Epidermal melanocyte (primary cell): ENCODE data around the gene P3H3.
A peak's percentile ranks its signal among the peaks of the same experiment; 100 is the strongest.
"Not testable (repeated sequence)": the region's sequence is repeated elsewhere in the genome, so short reads cannot be mapped to it uniquely, and the experiment has no call there.

Experiments used
- DNase-seq: peaks from one replicate; pipeline ENCODE4 v3.0.0; 2011; ENCODE audit warnings: low spot score; ENCODE audit not compliant: insufficient read length

P3H3 gene

GRCh38 chr12:6843118-6843902 lies 15.1 kb downstream of the P3H3 start:
- no peak for DNase-seq

- DNase-seq: no peak
Observed at GRCh38 chr12:6845395-6845794, 17.2 kb downstream of the P3H3 start.

- DNase-seq: no peak
Observed at GRCh38 chr12:6846316-6846869, 18.2 kb downstream of the P3H3 start.

- DNase-seq: no peak
Observed at GRCh38 chr12:6847676-6848075, 19.5 kb downstream of the P3H3 start.

- no peak for DNase-seq
Observed at GRCh38 chr12:6849427-6849826, 21.2 kb downstream of the P3H3 start.

GRCh38 chr12:6849976-6850560 lies 21.9 kb downstream of the P3H3 start:
- DNase-seq: no peak

GRCh38 chr12:6850796-6851152 lies 22.6 kb downstream of the P3H3 start:
- no peak for DNase-seq

- peak; percentile 100 for DNase-seq
Observed at GRCh38 chr12:6851153-6851920, 23.1 kb downstream of the P3H3 start, which contains the start of gene CDCA3. TSS of gene CDCA3 (minus strand) at chr12:6851286. CDS start at chr12:6850952, 334 bp downstream.

GRCh38 chr12:6851921-6852650 lies 23.9 kb downstream of the P3H3 start, which contains the start of gene USP5:
TSS of gene USP5 (plus strand) at chr12:6852150. CDS start at chr12:6852180, 30 bp downstream.
- peak; percentile 97 for DNase-seq

- DNase-seq: peak; percentile 46
Observed at GRCh38 chr12:6852651-6853354, 24.6 kb downstream of the P3H3 start.

GRCh38 chr12:6853626-6854025 lies 25.4 kb downstream of the P3H3 start:
- DNase-seq: no peak

GRCh38 chr12:6854036-6854435 lies 25.8 kb downstream of the P3H3 start:
- no peak for DNase-seq

- no peak for DNase-seq
Observed at GRCh38 chr12:6855322-6855721, 27.1 kb downstream of the P3H3 start.

- DNase-seq: no peak
Observed at GRCh38 chr12:6858799-6859198, 30.6 kb downstream of the P3H3 start.

- no peak for DNase-seq
Observed at GRCh38 chr12:6860116-6860515, 31.9 kb downstream of the P3H3 start.

GRCh38 chr12:6860942-6861341 lies 32.7 kb downstream of the P3H3 start:
- DNase-seq: no peak

GRCh38 chr12:6861391-6861790 lies 33.2 kb downstream of the P3H3 start:
- DNase-seq: no peak

- no peak for DNase-seq
Observed at GRCh38 chr12:6863033-6863432, 34.8 kb downstream of the P3H3 start.

- DNase-seq: no peak
Observed at GRCh38 chr12:6863586-6864321, 35.5 kb downstream of the P3H3 start.

- not testable (repeated sequence) for DNase-seq
Observed at GRCh38 chr12:6865307-6865706, 37.1 kb downstream of the P3H3 start.
